CD8-positive, alpha-beta memory T cell (primary cell): ENCODE results near the gene COX10. TPM values are rescaled to one million over a fixed set of nuclear protein-coding genes. Genes with fewer than 3 reads are reported as not detected.

Experiments used
- CTCF ChIA-PET: fragments of 350-600 bp; sonication (Branson Sonifier 250); formaldehyde crosslinking; loops from one replicate; lab custom pipeline; 2021; ENCODE audit warnings: antibody characterized with exemption; lab: Charles Lee
- POLR2A ChIA-PET: fragments of 350-600 bp; sonication (Branson Sonifier 250); formaldehyde crosslinking; loops from one replicate; lab custom pipeline; 2021; ENCODE audit warnings: antibody characterized with exemption; lab: Charles Lee
- DNase-seq, 5 donors: peaks; one replicate each; pipeline versions ENCODE4 v3.0.0 to v3.0.0-alpha.2; 2020 to 2022; ENCODE audit warnings: mixed read lengths in 1 of 5
- H3K27ac ChIP-seq: one replicate; pipeline ENCODE4 v1.7.0; 2013; ENCODE audit warnings: low read depth, mild to moderate bottlenecking, low read length, moderate library complexity
- H3K27me3 ChIP-seq: 2 replicates; pipeline ENCODE4 v1.7.0; 2013; ENCODE audit warnings: low read length, mild to moderate bottlenecking; ENCODE audit not compliant: insufficient read depth, poor library complexity, severe bottlenecking
- H3K36me3 ChIP-seq: 2 replicates; pipeline ENCODE4 v1.7.0; 2013; ENCODE audit warnings: mild to moderate bottlenecking, low read length, moderate library complexity; ENCODE audit not compliant: insufficient read depth
- H3K4me1 ChIP-seq: 2 replicates; pipeline ENCODE4 v1.7.0; 2013; ENCODE audit warnings: mild to moderate bottlenecking, low read length, moderate library complexity; ENCODE audit not compliant: insufficient read depth
- H3K4me3 ChIP-seq: 2 replicates; pipeline ENCODE4 v1.7.0; 2013; ENCODE audit warnings: mild to moderate bottlenecking, low read length
- H3K9me3 ChIP-seq: 2 replicates; pipeline ENCODE4 v1.7.0; 2013; ENCODE audit warnings: mild to moderate bottlenecking, low read length
- H3K27ac Mint-ChIP-seq, 8 donors: one replicate each; pipeline ENCODE4 v1.8.0; 2020 to 2021; ENCODE audit warnings: mixed read lengths in 8 of 8, mild to moderate bottlenecking in 6 of 8, inconsistent platforms in 3 of 8, moderate library complexity in 3 of 8
- H3K27me3 Mint-ChIP-seq, 2 donors: one replicate each; pipeline ENCODE4 v1.8.0; 2020 to 2021; ENCODE audit warnings: mixed read lengths in 2 of 2, mild to moderate bottlenecking in 1 of 2, moderate library complexity in 1 of 2
- H3K36me3 Mint-ChIP-seq, 3 donors: one replicate each; pipeline ENCODE4 v1.8.0; 2020 to 2021; ENCODE audit warnings: mixed read lengths in 3 of 3, inconsistent platforms in 1 of 3, mild to moderate bottlenecking in 1 of 3
- H3K4me1 Mint-ChIP-seq, 3 donors: one replicate each; pipeline ENCODE4 v1.8.0; 2020 to 2021; ENCODE audit warnings: mixed read lengths in 3 of 3, inconsistent platforms in 1 of 3, mild to moderate bottlenecking in 1 of 3
- H3K4me3 Mint-ChIP-seq, 7 donors: one replicate each; pipeline ENCODE4 v1.8.0; 2020 to 2021; ENCODE audit warnings: mixed read lengths in 7 of 7, mild to moderate bottlenecking in 6 of 7, moderate library complexity in 4 of 7, inconsistent platforms in 2 of 7
- H3K9me3 Mint-ChIP-seq, 5 donors: one replicate each; pipeline ENCODE4 v1.8.0; 2020 to 2022; ENCODE audit warnings: mixed read lengths in 5 of 5, mild to moderate bottlenecking in 3 of 5, moderate library complexity in 2 of 5, inconsistent platforms in 1 of 5
- polyA plus RNA-seq: library from polyadenylated mRNA; unstranded; fragments of 300-500 nt; fragmentation: Illumina TruSeq; gene quantifications from one replicate; pipeline ENCODE4 v1.2.3, GENCODE V29; 2021
- total RNA-seq, 2 experiments: library from RNA; stranded (reverse); gene quantifications; one replicate each; pipeline ENCODE4 v1.2.3, GENCODE V29; 2021

The COX10 gene
- total and polyA plus RNA-seq, 3 experiments from 2014 or later = 19.9 to 30.9 (median 30.4) TPM

- CTCF ChIA-PET = no interaction called here
These were observed 11.3 kb upstream of the COX10 start for GRCh38 chr17:14058051-14058450.

DNA sequence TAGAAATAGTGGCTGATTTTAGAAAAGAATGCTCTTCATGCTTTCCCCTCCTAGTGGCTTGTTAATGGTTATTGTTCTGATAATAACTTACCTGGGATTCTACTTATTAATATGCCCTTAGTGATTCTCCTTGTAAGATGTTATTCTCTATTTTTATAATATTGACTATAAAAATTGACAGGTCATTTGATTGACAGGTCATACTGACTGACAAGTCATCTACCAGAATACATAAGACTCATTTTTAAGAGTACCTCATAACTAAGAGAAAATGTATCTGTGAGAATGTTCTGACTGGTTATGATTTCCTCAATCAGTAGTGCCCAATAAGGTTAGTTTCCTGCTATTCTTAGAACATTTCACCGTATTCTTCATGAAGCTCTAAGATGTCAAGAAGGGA, 8.6 kb upstream of the COX10 start:
- Histone ChIP-seq H3K4me3 (no peak overlapping the region), H3K9me3 (no peaks in the 10 kb centered on the region), H3K27me3 (no peaks in the 10 kb centered on the region), H3K36me3 (no peaks in the 10 kb centered on the region), H3K4me1 (no peaks in the 10 kb centered on the region), H3K27ac (no peak overlapping the region)
- Mint-ChIP-seq H3K27ac (no peak overlapping the region), H3K9me3 (peaks cover 0 to under 1% (median 0%) of the 10 kb centered on the region in 5 donors), H3K27me3 (no peaks in the 10 kb centered on the region), H3K36me3 (peaks cover 5 to 37% (median 8%) of the 10 kb centered on the region in 3 donors), H3K4me3 (no peak overlapping the region), H3K4me1 (peaks cover 5 to 17% (median 17%) of the 10 kb centered on the region in 3 donors)
- DNase-seq = no peak
- ChIA-PET POLR2A (no interaction called here), CTCF (no interaction called here)

More at GRCh38 chr17:14058051-14058450, 11.3 kb upstream of the COX10 start:
- Mint-ChIP-seq H3K27ac (no peak overlapping the region), H3K27me3 (no peaks in the 10 kb centered on the region), H3K4me3 (no peak overlapping the region), H3K36me3 (peaks cover 8 to 34% (median 9%) of the 10 kb centered on the region in 3 donors), H3K4me1 (peaks cover 0 to 12% (median 11%) of the 10 kb centered on the region in 3 donors), H3K9me3 (peaks cover 0 to 3% (median 0%) of the 10 kb centered on the region in 5 donors)
- POLR2A ChIA-PET = no interaction called here
- H3K9me3 ChIP-seq = no peaks in the 10 kb centered on the region
- H3K27me3 ChIP-seq = no peaks in the 10 kb centered on the region
- H3K27ac ChIP-seq = no peak overlapping the region
- no peak for DNase-seq
- no peaks in the 10 kb centered on the region for H3K4me1 ChIP-seq
- H3K36me3 ChIP-seq = no peaks in the 10 kb centered on the region
- H3K4me3 ChIP-seq = no peak overlapping the region

DNA sequence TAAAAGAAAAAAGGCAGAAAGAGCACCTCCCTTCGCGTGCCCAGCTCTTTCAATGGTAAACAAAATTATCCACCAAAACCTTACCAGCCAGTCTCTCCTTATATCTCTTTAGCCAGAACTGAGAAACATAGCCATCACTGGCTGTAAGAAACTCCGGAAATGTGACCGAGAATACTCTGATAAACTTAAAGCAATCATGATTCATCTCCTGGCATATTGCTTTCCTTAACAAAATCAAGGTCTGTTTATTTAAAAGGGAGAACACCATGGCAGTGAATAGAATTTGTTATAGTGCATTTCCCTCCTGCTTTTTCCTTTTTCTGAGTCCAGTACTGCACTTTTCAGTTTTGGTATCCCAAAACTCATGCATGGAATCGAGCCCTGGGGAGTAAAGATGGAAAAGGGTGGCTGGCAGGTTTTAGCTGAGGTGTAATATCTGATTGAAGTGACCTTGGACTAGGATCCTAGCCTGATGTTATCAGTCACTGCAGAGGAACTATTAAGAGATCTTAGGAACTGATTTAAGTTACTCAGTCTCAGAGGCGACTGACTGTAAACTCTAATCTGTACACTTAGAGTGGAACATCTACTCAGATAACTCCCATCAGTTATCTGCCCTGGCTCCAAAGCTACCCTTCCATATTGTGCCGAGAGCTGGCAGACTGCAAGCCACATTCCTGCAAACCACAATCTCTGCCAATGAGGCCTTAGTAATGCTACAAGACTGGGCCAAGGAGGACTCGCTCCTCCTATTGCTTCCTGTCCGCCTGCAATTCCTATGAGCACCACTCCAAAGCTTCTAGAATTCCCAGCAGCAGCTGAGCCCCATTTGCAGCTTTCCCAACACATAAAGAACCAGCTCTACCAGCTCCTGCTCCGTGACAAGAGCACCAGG, 7.4 kb upstream of the COX10 start:
- Mint-ChIP-seq H3K27me3 (no peaks in the 10 kb centered on the region), H3K4me1 (peaks cover 9 to 22% (median 17%) of the 10 kb centered on the region in 3 donors), H3K27ac (peak overlapping the region in 1 of 8 donors; percentile 47), H3K4me3 (no peak overlapping the region), H3K36me3 (peaks cover 0 to 34% (median 6%) of the 10 kb centered on the region in 3 donors), H3K9me3 (no peaks in the 10 kb centered on the region)
- H3K4me3 ChIP-seq = no peak overlapping the region
- no peak for DNase-seq
- ChIA-PET CTCF (no interaction called here), POLR2A (no interaction called here)
- no peaks in the 10 kb centered on the region for H3K9me3 ChIP-seq
- H3K27me3 ChIP-seq = no peaks in the 10 kb centered on the region
- H3K36me3 ChIP-seq = no peaks in the 10 kb centered on the region
- H3K4me1 ChIP-seq = no peaks in the 10 kb centered on the region
- H3K27ac ChIP-seq = no peak overlapping the region

DNA sequence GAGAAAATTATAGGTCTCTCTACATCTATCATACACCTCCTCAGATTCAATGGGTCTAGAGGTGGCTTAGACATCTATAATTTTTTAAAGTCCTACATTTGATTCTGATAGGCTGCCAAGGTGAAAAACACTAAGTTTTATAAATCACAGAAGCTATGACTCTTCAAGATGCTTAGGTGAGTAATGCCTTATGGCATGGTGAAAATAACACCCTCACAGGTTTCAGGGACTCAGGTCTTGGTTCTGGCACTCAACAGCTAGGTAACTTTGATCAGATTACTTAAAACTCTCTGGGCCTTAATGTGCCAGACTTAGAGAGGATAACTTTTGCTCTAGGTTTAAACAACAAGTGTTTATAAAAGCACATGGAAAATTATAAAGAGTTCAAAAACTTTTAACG, 2.0 kb upstream of the COX10 start:
- no peak overlapping the region for H3K27ac ChIP-seq
- no peaks in the 10 kb centered on the region for H3K27me3 ChIP-seq
- H3K4me3 ChIP-seq = no peak overlapping the region
- no peaks in the 10 kb centered on the region for H3K36me3 ChIP-seq
- CTCF ChIA-PET = interaction anchor here (1.4 kb wide), 1 partner anchor 233 kb away, joined by 3 read pairs; the partner anchor contains the start of gene HS3ST3B1
- POLR2A ChIA-PET = interaction anchor here (0.7 kb wide), 1 partner anchor 30 kb away, joined by 15 read pairs; no protein-coding TSS in a partner anchor
- Mint-ChIP-seq H3K27me3 (no peaks in the 10 kb centered on the region), H3K4me3 (no peak overlapping the region), H3K36me3 (peaks cover 0 to 18% (median 0%) of the 10 kb centered on the region in 3 donors), H3K27ac (no peak overlapping the region), H3K9me3 (no peaks in the 10 kb centered on the region), H3K4me1 (peaks cover 39 to 49% (median 44%) of the 10 kb centered on the region in 3 donors)
- no peak for DNase-seq
- peaks cover 24% of the 10 kb centered on the region for H3K4me1 ChIP-seq
- no peaks in the 10 kb centered on the region for H3K9me3 ChIP-seq

DNA sequence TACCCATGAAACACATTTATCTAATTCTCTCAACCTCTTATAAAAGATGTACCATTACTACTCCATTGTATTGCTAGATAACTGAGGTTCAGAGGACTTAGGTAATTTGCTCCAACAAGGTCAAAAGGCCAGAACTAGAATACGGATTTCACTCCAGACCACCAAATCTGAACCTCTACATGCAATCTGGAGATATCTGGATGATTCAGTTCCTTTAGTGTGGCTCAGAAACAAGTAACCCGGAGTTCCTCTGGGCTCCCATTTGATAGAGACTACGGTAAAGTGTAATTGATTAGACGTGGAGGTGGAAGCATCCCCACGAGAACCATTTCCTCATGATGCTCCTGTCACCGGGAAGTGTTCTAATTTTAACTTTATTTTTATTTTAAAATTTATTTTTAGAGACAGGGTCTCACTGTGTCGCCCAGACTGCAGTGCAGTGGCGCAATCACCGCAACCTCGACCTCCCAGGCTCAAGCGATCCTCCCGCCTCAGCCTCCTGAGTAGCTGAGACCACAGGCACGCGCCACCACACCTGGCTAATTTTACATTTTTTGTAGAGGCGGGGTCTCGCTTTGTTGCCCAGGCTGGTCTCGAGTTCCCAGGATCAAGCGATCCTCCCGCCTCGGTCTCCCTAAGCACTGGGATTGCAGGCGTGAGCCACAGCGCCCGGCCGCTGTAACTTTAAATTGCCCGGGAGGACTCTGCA, 608 bp upstream of the COX10 start:
- Mint-ChIP-seq H3K36me3 (peaks cover 0 to 24% (median 0%) of the 10 kb centered on the region in 3 donors), H3K9me3 (no peaks in the 10 kb centered on the region), H3K4me1 (peaks cover 46 to 52% (median 52%) of the 10 kb centered on the region in 3 donors), H3K4me3 (peak overlapping the region; percentile 94 to 99 (median 96)), H3K27me3 (no peaks in the 10 kb centered on the region), H3K27ac (peak overlapping the region; percentile 87 to 97 (median 93))
- CTCF ChIA-PET = interaction anchor here (1.4 kb wide), 1 partner anchor 232 kb away, joined by 3 read pairs; the partner anchor contains the start of gene HS3ST3B1
- POLR2A ChIA-PET = interaction anchor here (1.5 kb wide), 1 partner anchor 232 kb away, joined by 5 read pairs; the partner anchor contains the start of gene HS3ST3B1
- Histone ChIP-seq H3K4me1 (peaks cover 24% of the 10 kb centered on the region), H3K4me3 (peak overlapping the region; percentile 100), H3K36me3 (no peaks in the 10 kb centered on the region), H3K27ac (peak overlapping the region; percentile 86), H3K27me3 (no peaks in the 10 kb centered on the region), H3K9me3 (no peaks in the 10 kb centered on the region)
- no peak for DNase-seq

- H3K36me3 Mint-ChIP-seq = peaks cover 0 to 31% (median 2%) of the 10 kb centered on the region in 3 donors
- peak overlapping the region in 7 of 8 donors; percentile 8 to 97 (median 94) for H3K27ac Mint-ChIP-seq
- H3K27me3 Mint-ChIP-seq = no peaks in the 10 kb centered on the region
- Histone ChIP-seq H3K4me3 (peak overlapping the region; percentile 100), H3K9me3 (no peaks in the 10 kb centered on the region), H3K27ac (peak overlapping the region; percentile 86), H3K36me3 (no peaks in the 10 kb centered on the region), H3K27me3 (no peaks in the 10 kb centered on the region), H3K4me1 (peaks cover 24% of the 10 kb centered on the region)
- no peak for DNase-seq
- no peaks in the 10 kb centered on the region for H3K9me3 Mint-ChIP-seq
- peak overlapping the region; percentile 94 to 99 (median 96) for H3K4me3 Mint-ChIP-seq
- ChIA-PET POLR2A (interaction anchor here (1.5 kb wide), 1 partner anchor 230 kb away, joined by 5 read pairs; the partner anchor contains the start of gene HS3ST3B1), CTCF (no interaction called here)
- peaks cover 42 to 48% (median 46%) of the 10 kb centered on the region in 3 donors for H3K4me1 Mint-ChIP-seq
These were observed 1.2 kb downstream of the COX10 start for GRCh38 chr17:14070344-14070984.

GRCh38 chr17:14072881-14073280, 3.6 kb downstream of the COX10 start:
- Mint-ChIP-seq H3K4me1 (peaks cover 40 to 52% (median 44%) of the 10 kb centered on the region in 3 donors), H3K4me3 (peak overlapping the region in 1 of 7 donors; percentile 41), H3K9me3 (no peaks in the 10 kb centered on the region), H3K27ac (no peak overlapping the region), H3K36me3 (peaks cover 0 to 53% (median 9%) of the 10 kb centered on the region in 3 donors), H3K27me3 (no peaks in the 10 kb centered on the region)
- Histone ChIP-seq H3K36me3 (no peaks in the 10 kb centered on the region), H3K27me3 (no peaks in the 10 kb centered on the region), H3K9me3 (no peaks in the 10 kb centered on the region), H3K4me1 (peaks cover 23% of the 10 kb centered on the region), H3K4me3 (no peak overlapping the region), H3K27ac (no peak overlapping the region)
- ChIA-PET CTCF (no interaction called here), POLR2A (no interaction called here)
- no peak for DNase-seq
